ENCODE data around the gene RHOA. TPM values are rescaled to one million over a fixed set of nuclear protein-coding genes. Genes with fewer than 3 reads are reported as not detected.

RHOA gene
- total RNA-seq, 2 donors from 2014 or later: 274 to 317 TPM

GRCh38 chr3:49324768-49325167, 87.0 kb downstream of the RHOA start:
- no peak for DNase-seq
- H3K36me3 Mint-ChIP-seq (ENCODE audit: low read depth): peaks cover 8% of the 10 kb centered on the region
- no peak for ATAC-seq

GRCh38 chr3:49316696-49317457, 94.9 kb downstream of the RHOA start:
- Mint-ChIP-seq H3K4me1 (no peaks in the 10 kb centered on the region), H3K27ac (no peak overlapping the region), H3K27me3 (no peaks in the 10 kb centered on the region), H3K4me3 (no peak overlapping the region), H3K36me3 (ENCODE audit: low read depth) (peaks cover 4% of the 10 kb centered on the region)
- DNase-seq (no peak), ATAC-seq (no peak)
- H3K9me3 ChIP-seq (ENCODE audit: control insufficient read depth, low read length, poor library complexity, severe bottlenecking): no peaks in the 10 kb centered on the region

More at GRCh38 chr3:49324768-49325167, 87.0 kb downstream of the RHOA start:
- Mint-ChIP-seq H3K27me3 (no peaks in the 10 kb centered on the region), H3K4me3 (no peak overlapping the region), H3K4me1 (peaks cover 10% of the 10 kb centered on the region), H3K27ac (no peak overlapping the region)
- H3K9me3 ChIP-seq (ENCODE audit: control insufficient read depth, low read length, poor library complexity, severe bottlenecking): no peaks in the 10 kb centered on the region

DNA sequence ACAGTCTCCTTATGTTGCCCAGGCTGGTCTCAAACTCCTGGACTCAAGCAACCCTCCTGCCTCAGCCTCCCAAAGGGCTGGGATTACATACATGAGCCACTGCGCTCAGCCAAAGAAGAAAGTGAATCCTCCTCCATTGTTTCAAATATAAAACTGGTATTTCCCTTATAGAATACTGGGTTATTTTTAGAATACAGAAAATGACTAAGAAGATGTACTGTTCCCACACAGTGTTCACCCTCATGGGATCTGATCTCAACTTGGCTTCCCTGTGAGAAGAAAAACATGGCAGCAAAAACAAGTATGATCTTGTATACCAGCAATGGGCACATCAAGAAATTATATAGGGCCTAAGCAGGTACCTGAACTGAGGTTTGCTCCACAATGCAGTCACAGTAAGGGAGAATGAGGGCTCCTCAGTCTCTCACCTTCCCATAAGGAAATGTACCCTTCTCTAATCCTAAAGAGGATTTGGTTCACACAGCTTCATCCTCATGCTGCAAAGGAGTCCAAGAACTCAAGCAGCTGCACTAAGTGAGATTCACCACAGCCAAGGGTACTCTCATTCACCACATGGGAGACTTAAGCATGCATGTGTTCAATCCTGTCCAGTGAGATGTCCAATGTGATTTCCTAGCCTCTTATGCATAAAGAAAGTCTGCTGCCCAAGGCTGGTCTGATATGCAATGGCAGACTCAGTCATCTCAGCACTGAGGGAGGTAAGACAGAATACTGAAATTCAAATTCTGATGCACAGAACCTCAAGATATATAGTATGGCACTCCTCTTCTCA, 97.7 kb downstream of the RHOA start:
- no peaks in the 10 kb centered on the region for H3K4me1 Mint-ChIP-seq
- ATAC-seq: no peak
- no peaks in the 10 kb centered on the region for H3K27me3 Mint-ChIP-seq
- H3K4me3 Mint-ChIP-seq: no peak overlapping the region
- DNase-seq: no peak
- H3K27ac Mint-ChIP-seq: peak overlapping the region; percentile 74
- no peaks in the 10 kb centered on the region for H3K9me3 ChIP-seq (ENCODE audit: control insufficient read depth, low read length, poor library complexity, severe bottlenecking)
- H3K36me3 Mint-ChIP-seq (ENCODE audit: low read depth): peaks cover 3% of the 10 kb centered on the region

DNA sequence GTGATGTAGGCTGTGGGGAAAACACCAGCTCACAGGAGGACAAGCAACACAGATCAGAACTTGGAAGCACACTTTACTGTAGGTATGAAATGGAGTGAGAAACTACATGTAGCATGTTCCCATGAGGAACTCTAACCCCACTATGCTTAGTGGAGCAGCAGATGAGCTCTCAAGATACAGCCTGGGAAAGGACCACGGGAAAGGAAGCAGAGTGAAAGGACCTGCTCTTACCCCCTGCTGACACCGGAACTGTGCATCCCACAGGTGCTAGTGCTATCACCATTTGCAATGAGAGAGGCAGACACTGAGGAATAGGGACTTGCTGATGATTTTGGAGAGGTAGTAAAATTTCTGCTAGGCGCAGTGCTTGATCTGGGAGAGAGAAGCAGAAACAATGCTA, 100.5 kb downstream of the RHOA start:
- Mint-ChIP-seq H3K4me1 (peaks cover 2% of the 10 kb centered on the region), H3K36me3 (ENCODE audit: low read depth) (peaks cover 6% of the 10 kb centered on the region), H3K27ac (peak overlapping the region; percentile 65), H3K27me3 (no peaks in the 10 kb centered on the region), H3K4me3 (no peak overlapping the region)
- H3K9me3 ChIP-seq (ENCODE audit: control insufficient read depth, low read length, poor library complexity, severe bottlenecking): no peaks in the 10 kb centered on the region
- ATAC-seq: no peak
- DNase-seq: no peak

GRCh38 chr3:49310677-49311076, 101.1 kb downstream of the RHOA start:
- ATAC-seq: no peak
- Mint-ChIP-seq H3K4me3 (no peak overlapping the region), H3K4me1 (peaks cover 2% of the 10 kb centered on the region), H3K27me3 (no peaks in the 10 kb centered on the region), H3K27ac (peak overlapping the region; percentile 65), H3K36me3 (ENCODE audit: low read depth) (peaks cover 6% of the 10 kb centered on the region)
- DNase-seq: no peak
- H3K9me3 ChIP-seq (ENCODE audit: control insufficient read depth, low read length, poor library complexity, severe bottlenecking): no peaks in the 10 kb centered on the region

Other genes starting within 250 kb of the RHOA start
- 10 to 100 TPM; 13.7 to 13.9 TPM for gene CCDC71, start 245.6 kb downstream of the RHOA start, total RNA-seq
- 1 to 10 TPM; 1.7 to 8.7 TPM for gene KLHDC8B, start 240.4 kb downstream of the RHOA start, total RNA-seq
- gene C3orf62, start 134.7 kb downstream of the RHOA start, total RNA-seq: 10 to 100 TPM in 1 of 2 donors, 1 to 10 TPM in 1; 7.3 to 11.1 TPM
- gene USP4, start 71.9 kb downstream of the RHOA start, total RNA-seq: 100 to 1,000 TPM; 101 to 110 TPM
- gene GPX1, start 53.6 kb downstream of the RHOA start, total RNA-seq: 100 to 1,000 TPM in 1 of 2 donors, 10 to 100 TPM in 1; 75.6 to 326 TPM
- 10 to 100 TPM; 23.4 to 27.0 TPM for gene TCTA, start 447 bp upstream of the RHOA start, total RNA-seq
- gene AMT, start 10.5 kb upstream of the RHOA start, total RNA-seq: 1 to 10 TPM; 5.9 to 8.3 TPM
- gene NICN1, start 17.3 kb upstream of the RHOA start, total RNA-seq: 10 to 100 TPM; 17.5 to 18.5 TPM
- 10 to 100 TPM; 18.0 to 18.9 TPM for gene DAG1, start 58.3 kb upstream of the RHOA start, total RNA-seq
- gene BSN, start 142.5 kb upstream of the RHOA start, total RNA-seq: under 1 TPM; 0.12 to 0.29 TPM